Measurements from ENCODE around the gene SLC39A6. TPM values are rescaled to one million over a fixed set of nuclear protein-coding genes. Genes with fewer than 3 reads are reported as not detected.
A peak's percentile ranks its signal among the peaks of the same experiment; 100 is the strongest.

Gene SLC39A6
- total and polyA plus RNA-seq, 2 experiments from 2014 or later, result 20.8 to 47.3 TPM

GRCh38 chr18:36157441-36157840, 28.3 kb upstream of the SLC39A6 start:
- DNase-seq (ENCODE audit: low spot score) (no peak), ATAC-seq (no peak)
- Histone ChIP-seq H3K4me1 (ENCODE audit: insufficient read depth) (no peaks in the 10 kb centered on the region), H4K20me1 (replicated peaks; ENCODE audit: insufficient read depth) (peaks cover 7% of the 10 kb centered on the region), H2AFZ (no peak overlapping the region), H3K27me3 (ENCODE audit: insufficient read depth) (no peaks in the 10 kb centered on the region), H3K4me2 (no peak overlapping the region), H3F3A (replicated peaks; ENCODE audit: low read depth) (no peaks in the 10 kb centered on the region), H3K36me3 (ENCODE audit: insufficient read depth) (peaks cover 84% of the 10 kb centered on the region), H3K9me2 (ENCODE audit: insufficient read depth) (no peaks in the 10 kb centered on the region), H3K79me2 (replicated peaks; ENCODE audit: insufficient read depth) (no peaks in the 10 kb centered on the region; the same call in 1 of the 2 replicates), H3K4me3 (no peak overlapping the region), H3K27ac (ENCODE audit: low read depth) (peak overlapping the region; percentile 53; the same call in 1 of the 2 replicates)
- no peaks in the 10 kb centered on the region for H3K9me3 Mint-ChIP-seq
- H3K27ac Mint-ChIP-seq, result no peak overlapping the region
- no peaks in the 10 kb centered on the region for H3K27me3 Mint-ChIP-seq (ENCODE audit: insufficient read depth, low read depth, poor library complexity)
- H3K4me3 Mint-ChIP-seq, result no peak overlapping the region
- H3K36me3 Mint-ChIP-seq (ENCODE audit: low read depth), result peaks cover 83% of the 10 kb centered on the region
- no peaks in the 10 kb centered on the region; the same call in 2 of the 3 replicates for H3K4me1 Mint-ChIP-seq
- TF ChIP-seq POLR2AphosphoS5 (IDR thresholded peaks at IDR 0.05; ENCODE audit: low read depth) (no peak), ETS1 (IDR thresholded peaks at IDR 0.05) (no peak), EZH2phosphoT487 (IDR thresholded peaks at IDR 0.05; ENCODE audit: unreplicated experiment) (no peak), CREB1 (CRISPR knock-in tag; IDR thresholded peaks at IDR 0.05; ENCODE audit: low read depth) (no peak), EZH2 (IDR thresholded peaks at IDR 0.05; ENCODE audit: low read depth, unreplicated experiment) (no peak), ZNF462 (CRISPR knock-in tag; IDR thresholded peaks at IDR 0.05) (no peak), ZNF114 (CRISPR knock-in tag; IDR thresholded peaks at IDR 0.05) (no peak), ZNF331 (CRISPR knock-in tag; IDR thresholded peaks at IDR 0.05; ENCODE audit: low read depth) (no peak), JUNB (IDR thresholded peaks at IDR 0.05; ENCODE audit: unreplicated experiment) (no peak), NANOG (IDR thresholded peaks at IDR 0.05; ENCODE audit: borderline replicate concordance) (no peak)
- TF ChIP-seq, protein P1, sequence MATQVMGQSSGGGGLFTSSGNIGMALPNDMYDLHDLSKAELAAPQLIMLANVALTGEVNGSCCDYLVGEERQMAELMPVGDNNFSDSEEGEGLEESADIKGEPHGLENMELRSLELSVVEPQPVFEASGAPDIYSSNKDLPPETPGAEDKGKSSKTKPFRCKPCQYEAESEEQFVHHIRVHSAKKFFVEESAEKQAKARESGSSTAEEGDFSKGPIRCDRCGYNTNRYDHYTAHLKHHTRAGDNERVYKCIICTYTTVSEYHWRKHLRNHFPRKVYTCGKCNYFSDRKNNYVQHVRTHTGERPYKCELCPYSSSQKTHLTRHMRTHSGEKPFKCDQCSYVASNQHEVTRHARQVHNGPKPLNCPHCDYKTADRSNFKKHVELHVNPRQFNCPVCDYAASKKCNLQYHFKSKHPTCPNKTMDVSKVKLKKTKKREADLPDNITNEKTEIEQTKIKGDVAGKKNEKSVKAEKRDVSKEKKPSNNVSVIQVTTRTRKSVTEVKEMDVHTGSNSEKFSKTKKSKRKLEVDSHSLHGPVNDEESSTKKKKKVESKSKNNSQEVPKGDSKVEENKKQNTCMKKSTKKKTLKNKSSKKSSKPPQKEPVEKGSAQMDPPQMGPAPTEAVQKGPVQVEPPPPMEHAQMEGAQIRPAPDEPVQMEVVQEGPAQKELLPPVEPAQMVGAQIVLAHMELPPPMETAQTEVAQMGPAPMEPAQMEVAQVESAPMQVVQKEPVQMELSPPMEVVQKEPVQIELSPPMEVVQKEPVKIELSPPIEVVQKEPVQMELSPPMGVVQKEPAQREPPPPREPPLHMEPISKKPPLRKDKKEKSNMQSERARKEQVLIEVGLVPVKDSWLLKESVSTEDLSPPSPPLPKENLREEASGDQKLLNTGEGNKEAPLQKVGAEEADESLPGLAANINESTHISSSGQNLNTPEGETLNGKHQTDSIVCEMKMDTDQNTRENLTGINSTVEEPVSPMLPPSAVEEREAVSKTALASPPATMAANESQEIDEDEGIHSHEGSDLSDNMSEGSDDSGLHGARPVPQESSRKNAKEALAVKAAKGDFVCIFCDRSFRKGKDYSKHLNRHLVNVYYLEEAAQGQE (IDR thresholded peaks at IDR 0.05; ENCODE audit: unreplicated experiment), result no peak

Measured in GM23338 (cell line).